Testis (tissue), 2 donors: ENCODE data around the gene ALCAM.

Experiments
- CTCF ChIP-seq, 3 experiments: fragments of 450-650 bp in 2 of 3; fragments of 200-600 bp in 1 of 3; sonication (generic) in 1 of 3; IDR thresholded peaks; one replicate each; pipeline ENCODE4 v1.5.1; 2016 to 2019; ENCODE audit warnings: antibody characterized with exemption in 3 of 3, mild to moderate bottlenecking in 2 of 3, moderate library complexity in 1 of 3
- POLR2A ChIP-seq: fragments of 450-650 bp; IDR thresholded peaks from one replicate; pipeline ENCODE4 v1.6.1; 2017; ENCODE audit warnings: antibody characterized with exemption, mild to moderate bottlenecking, moderate library complexity

- TF ChIP-seq CTCF (IDR thresholded peaks at IDR 0.05) (no peak), POLR2A (no peak)
Observed at GRCh38 chr3:105594219-105594618, 227.5 kb downstream of the ALCAM start.
